HepG2 (cell line): ENCODE results near the gene CCDC57. TPM values are rescaled to one million over a fixed set of nuclear protein-coding genes. Genes with fewer than 3 reads are reported as not detected.

Experiments
- ARID4A ChIP-seq: sonication (generic); formaldehyde crosslinking; IDR thresholded peaks from 2 replicates; pipeline ENCODE4 v1.5.0; 2020; ENCODE audit warnings: mild to moderate bottlenecking, missing genetic modification reagents, borderline replicate concordance
- BORCS8-MEF2B ChIP-seq: sonication (generic); formaldehyde crosslinking; IDR thresholded peaks from 2 replicates; pipeline ENCODE4 v1.8.0; 2022; ENCODE audit warnings: mild to moderate bottlenecking, missing genetic modification reagents
- IRF2 ChIP-seq: IDR thresholded peaks from 2 replicates; pipeline ENCODE4 v1.6.1; 2018; ENCODE audit warnings: missing genetic modification reagents, missing compliant biosample characterization
- PCBP2 ChIP-seq: fragments of 200-400 bp; formaldehyde crosslinking; optimal IDR thresholded peaks from 2 replicates; pipeline ENCODE3; 2018; ENCODE audit warnings: low read length, low read depth; ENCODE audit not compliant: poor library complexity, severe bottlenecking
- ZNF142 ChIP-seq: sonication (generic); formaldehyde crosslinking; IDR thresholded peaks from 2 replicates; pipeline ENCODE4 v1.4.0; 2020; ENCODE audit warnings: missing genetic modification reagents
- ZNF713 ChIP-seq: sonication (generic); formaldehyde crosslinking; IDR thresholded peaks from 2 replicates; pipeline ENCODE4 v1.4.0; 2020; ENCODE audit warnings: mild to moderate bottlenecking, missing genetic modification reagents
- ZNF740 ChIP-seq: sonication (generic); formaldehyde crosslinking; IDR thresholded peaks from 2 replicates; pipeline ENCODE4 v1.4.0; 2020; ENCODE audit warnings: missing genetic modification reagents
- ZSCAN20 ChIP-seq: sonication (generic); formaldehyde crosslinking; IDR thresholded peaks from 2 replicates; pipeline ENCODE4 v1.4.0; 2020; ENCODE audit warnings: missing genetic modification reagents, mild to moderate bottlenecking, borderline replicate concordance
- polyA plus RNA-seq, 8 experiments: library from polyadenylated mRNA; depleted of rRNA in 3 of 8; stranded (reverse) in 7 of 8; unstranded in 1 of 8; fragments of >200 nt; fragmentation: Illumina TruSeq in 4 of 8; extraction: Trizol in 4 of 8; gene quantifications; 2 replicates each; pipeline versions ENCODE4 v1.2.1 to v1.2.3, GENCODE V29; 2011 to 2016; ENCODE audit warnings: low read depth in 4 of 8, missing spikeins in 1 of 8, mixed read lengths in 1 of 8; ENCODE audit not compliant: insufficient read depth in 1 of 8
- total RNA-seq, 5 experiments: library from RNA; depleted of rRNA; stranded (reverse); fragments of >200 nt; fragmentation: Illumina TruSeq; extraction: Trizol; gene quantifications; 2 replicates each; pipeline ENCODE4 v1.2.3, GENCODE V29; 2016; ENCODE audit warnings: low read depth in 1 of 5
- TF ChIP-seq, protein P1 (sequence below): sonication (generic); formaldehyde crosslinking; IDR thresholded peaks from 2 replicates; pipeline ENCODE4 v1.5.1; 2020; ENCODE audit warnings: mild to moderate bottlenecking, missing genetic modification reagents, moderate library complexity
- TF ChIP-seq, protein P2 (sequence below): sonication (generic); formaldehyde crosslinking; IDR thresholded peaks from 2 replicates; pipeline ENCODE4 v1.8.0; 2022; ENCODE audit warnings: mild to moderate bottlenecking, missing genetic modification reagents

CCDC57 gene
- total and polyA plus RNA-seq, 2 of the 13 experiments (the other 11 are each of a cell fraction or from before 2014, with no cell fraction given) = 59.3 to 59.9 TPM

DNA sequence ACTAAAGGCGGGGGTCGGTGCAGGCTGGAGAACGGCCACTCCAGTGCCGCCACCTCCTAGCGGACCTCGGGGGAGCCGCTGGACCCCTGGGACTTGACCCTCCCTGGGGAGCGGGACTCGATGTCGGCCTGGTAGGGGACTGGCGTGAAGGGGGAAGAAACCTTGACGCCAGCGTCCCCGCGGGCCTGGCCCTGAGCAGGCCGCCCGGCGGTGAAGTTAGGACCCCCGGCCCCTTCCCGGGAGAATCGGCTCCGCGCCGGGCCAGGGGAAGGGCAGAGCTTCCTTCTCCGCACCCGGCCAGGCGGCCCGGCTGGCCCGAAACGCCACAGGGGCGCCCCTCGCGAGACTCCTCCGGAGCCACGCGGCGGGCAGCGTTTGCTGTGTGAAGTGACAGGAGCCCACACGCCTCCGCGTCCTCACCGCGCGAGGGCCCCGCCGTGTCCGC is 147.4 kb downstream of the CCDC57 start (continued):
- peak; percentile 77 for TF ChIP-seq ARID4A (CRISPR knock-in tag)
- peak; percentile 18 for TF ChIP-seq ZNF142 (CRISPR knock-in tag)
- no peak for TF ChIP-seq IRF2 (CRISPR knock-in tag)
- peak; percentile 66; the same call in 1 of the 2 replicates for TF ChIP-seq ZSCAN20 (CRISPR knock-in tag)
- TF ChIP-seq ZNF740 (CRISPR knock-in tag) = 0 out of 2 replicates have a peak, but pooled peaks have one; percentile 14
- TF ChIP-seq ZNF713 (CRISPR knock-in tag) = no peak
- TF ChIP-seq, protein P1, sequence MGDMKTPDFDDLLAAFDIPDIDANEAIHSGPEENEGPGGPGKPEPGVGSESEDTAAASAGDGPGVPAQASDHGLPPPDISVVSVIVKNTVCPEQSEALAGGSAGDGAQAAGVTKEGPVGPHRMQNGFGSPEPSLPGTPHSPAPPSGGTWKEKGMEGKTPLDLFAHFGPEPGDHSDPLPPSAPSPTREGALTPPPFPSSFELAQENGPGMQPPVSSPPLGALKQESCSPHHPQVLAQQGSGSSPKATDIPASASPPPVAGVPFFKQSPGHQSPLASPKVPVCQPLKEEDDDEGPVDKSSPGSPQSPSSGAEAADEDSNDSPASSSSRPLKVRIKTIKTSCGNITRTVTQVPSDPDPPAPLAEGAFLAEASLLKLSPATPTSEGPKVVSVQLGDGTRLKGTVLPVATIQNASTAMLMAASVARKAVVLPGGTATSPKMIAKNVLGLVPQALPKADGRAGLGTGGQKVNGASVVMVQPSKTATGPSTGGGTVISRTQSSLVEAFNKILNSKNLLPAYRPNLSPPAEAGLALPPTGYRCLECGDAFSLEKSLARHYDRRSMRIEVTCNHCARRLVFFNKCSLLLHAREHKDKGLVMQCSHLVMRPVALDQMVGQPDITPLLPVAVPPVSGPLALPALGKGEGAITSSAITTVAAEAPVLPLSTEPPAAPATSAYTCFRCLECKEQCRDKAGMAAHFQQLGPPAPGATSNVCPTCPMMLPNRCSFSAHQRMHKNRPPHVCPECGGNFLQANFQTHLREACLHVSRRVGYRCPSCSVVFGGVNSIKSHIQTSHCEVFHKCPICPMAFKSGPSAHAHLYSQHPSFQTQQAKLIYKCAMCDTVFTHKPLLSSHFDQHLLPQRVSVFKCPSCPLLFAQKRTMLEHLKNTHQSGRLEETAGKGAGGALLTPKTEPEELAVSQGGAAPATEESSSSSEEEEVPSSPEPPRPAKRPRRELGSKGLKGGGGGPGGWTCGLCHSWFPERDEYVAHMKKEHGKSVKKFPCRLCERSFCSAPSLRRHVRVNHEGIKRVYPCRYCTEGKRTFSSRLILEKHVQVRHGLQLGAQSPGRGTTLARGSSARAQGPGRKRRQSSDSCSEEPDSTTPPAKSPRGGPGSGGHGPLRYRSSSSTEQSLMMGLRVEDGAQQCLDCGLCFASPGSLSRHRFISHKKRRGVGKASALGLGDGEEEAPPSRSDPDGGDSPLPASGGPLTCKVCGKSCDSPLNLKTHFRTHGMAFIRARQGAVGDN (CRISPR knock-in tag) = peak; percentile 54; the same call in 1 of the 2 replicates
- no peak for TF ChIP-seq PCBP2
- TF ChIP-seq, protein P2, sequence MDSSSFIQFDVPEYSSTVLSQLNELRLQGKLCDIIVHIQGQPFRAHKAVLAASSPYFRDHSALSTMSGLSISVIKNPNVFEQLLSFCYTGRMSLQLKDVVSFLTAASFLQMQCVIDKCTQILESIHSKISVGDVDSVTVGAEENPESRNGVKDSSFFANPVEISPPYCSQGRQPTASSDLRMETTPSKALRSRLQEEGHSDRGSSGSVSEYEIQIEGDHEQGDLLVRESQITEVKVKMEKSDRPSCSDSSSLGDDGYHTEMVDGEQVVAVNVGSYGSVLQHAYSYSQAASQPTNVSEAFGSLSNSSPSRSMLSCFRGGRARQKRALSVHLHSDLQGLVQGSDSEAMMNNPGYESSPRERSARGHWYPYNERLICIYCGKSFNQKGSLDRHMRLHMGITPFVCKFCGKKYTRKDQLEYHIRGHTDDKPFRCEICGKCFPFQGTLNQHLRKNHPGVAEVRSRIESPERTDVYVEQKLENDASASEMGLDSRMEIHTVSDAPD (CRISPR knock-in tag) = no peak
- no peak for TF ChIP-seq BORCS8-MEF2B (CRISPR knock-in tag)
